Erythroblast (primary cell): ENCODE data around the gene CDC25A.

Experiments
- GATA1 ChIP-seq: IDR thresholded peaks from 2 replicates; pipeline ENCODE4 v1.6.1; 2011; ENCODE audit warnings: low read depth, mild to moderate bottlenecking, control low read depth, low read length, moderate library complexity
- POLR2A ChIP-seq: IDR thresholded peaks from 2 replicates; pipeline ENCODE4 v1.6.1; 2011; ENCODE audit warnings: mild to moderate bottlenecking, low read length

GRCh38 chr3:48119505-48120193 is 68.6 kb downstream of the CDC25A start:
- TF ChIP-seq POLR2A (no peak), GATA1 (no peak)
